B cell (primary cell): ENCODE data around the gene LSM3.

ENCODE experiments used
- EZH2 ChIP-seq: IDR thresholded peaks from 2 replicates; pipeline ENCODE4 v1.6.1; 2012; ENCODE audit warnings: borderline replicate concordance, low read depth, mild to moderate bottlenecking, moderate library complexity, low read length; ENCODE audit not compliant: insufficient read depth, poor library complexity, severe bottlenecking
- TF ChIP-seq, protein P1 (sequence below): fragments of 200-600 bp; IDR thresholded peaks from one replicate; pipeline ENCODE4 v1.8.0; 2022; ENCODE audit warnings: antibody characterized with exemption, mild to moderate bottlenecking

DNA sequence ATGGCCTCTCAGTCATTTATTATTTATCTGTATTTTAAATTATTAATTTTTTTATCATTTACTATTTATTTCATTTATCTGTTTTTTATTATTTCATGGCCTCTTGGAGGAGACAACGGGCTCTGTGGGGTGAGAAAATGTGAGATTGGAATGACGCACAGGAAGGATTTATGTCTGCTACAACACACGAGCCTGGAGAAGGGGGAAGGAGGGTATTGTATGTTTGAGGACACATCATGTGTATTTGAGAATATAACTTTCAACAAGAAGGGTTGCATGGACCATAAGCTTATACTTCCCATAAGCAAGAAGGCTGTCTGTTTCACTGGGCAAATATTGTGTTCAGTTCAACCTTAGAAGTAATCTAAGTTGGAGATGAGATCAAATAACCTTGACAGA is 31.7 kb downstream of the LSM3 start:
- TF ChIP-seq, protein P1, sequence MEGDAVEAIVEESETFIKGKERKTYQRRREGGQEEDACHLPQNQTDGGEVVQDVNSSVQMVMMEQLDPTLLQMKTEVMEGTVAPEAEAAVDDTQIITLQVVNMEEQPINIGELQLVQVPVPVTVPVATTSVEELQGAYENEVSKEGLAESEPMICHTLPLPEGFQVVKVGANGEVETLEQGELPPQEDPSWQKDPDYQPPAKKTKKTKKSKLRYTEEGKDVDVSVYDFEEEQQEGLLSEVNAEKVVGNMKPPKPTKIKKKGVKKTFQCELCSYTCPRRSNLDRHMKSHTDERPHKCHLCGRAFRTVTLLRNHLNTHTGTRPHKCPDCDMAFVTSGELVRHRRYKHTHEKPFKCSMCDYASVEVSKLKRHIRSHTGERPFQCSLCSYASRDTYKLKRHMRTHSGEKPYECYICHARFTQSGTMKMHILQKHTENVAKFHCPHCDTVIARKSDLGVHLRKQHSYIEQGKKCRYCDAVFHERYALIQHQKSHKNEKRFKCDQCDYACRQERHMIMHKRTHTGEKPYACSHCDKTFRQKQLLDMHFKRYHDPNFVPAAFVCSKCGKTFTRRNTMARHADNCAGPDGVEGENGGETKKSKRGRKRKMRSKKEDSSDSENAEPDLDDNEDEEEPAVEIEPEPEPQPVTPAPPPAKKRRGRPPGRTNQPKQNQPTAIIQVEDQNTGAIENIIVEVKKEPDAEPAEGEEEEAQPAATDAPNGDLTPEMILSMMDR: no peak
- TF ChIP-seq EZH2: no peak
